Jurkat, Clone E6-1 (cell line): ENCODE measurements around the gene RXRA.
"Not testable (repeated sequence)": the region's sequence is repeated elsewhere in the genome, so short reads cannot be mapped to it uniquely, and the experiment has no call there.

ENCODE experiments used
- DNase-seq: peaks from one replicate; pipeline ENCODE4 v3.0.0-alpha.2; 2011; ENCODE audit warnings: low read depth, low spot score
- H3K4me3 ChIP-seq: 2 replicates; pipeline ENCODE4 v1.5.1; 2011; ENCODE audit warnings: mild to moderate bottlenecking, low read length, control low read depth, moderate library complexity

The RXRA gene

DNA sequence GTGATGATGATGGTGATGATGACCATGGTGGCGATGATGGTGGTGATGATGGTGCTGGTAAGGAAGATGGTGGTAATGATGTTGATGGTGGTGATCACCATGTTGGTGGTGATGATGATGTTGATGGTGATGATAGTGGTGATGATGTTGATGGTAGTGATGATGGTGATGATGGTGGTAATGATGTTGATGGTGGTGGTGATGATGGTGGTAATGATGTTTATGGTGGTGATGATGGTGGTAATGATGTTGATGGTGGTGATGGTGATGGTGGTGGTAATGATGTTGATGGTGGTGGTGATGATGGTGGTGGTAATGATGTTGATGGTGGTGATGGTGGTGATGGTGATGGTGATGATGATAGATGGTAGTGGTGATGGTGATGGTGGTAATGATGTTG, 20.7 kb upstream of the RXRA start:
- no peak for DNase-seq
- H3K4me3 ChIP-seq, result no peak overlapping the region

DNA sequence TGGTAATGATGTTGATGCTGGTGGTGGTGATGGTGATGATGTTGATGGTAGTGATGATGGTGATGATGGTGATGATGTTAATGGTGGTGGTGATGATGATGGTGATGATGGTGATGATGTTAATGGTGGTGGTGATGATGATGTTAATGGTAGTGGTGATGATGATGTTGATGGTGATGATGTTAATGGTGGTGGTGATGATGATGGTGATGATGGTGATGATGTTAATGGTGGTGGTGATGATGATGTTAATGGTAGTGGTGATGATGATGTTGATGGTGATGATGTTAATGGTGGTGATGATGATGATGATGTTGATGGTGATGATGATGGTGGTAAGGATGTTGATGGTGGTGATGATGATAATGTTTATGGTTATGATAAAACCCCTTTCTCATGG, 20.2 kb upstream of the RXRA start:
- not testable (repeated sequence) for DNase-seq

DNA sequence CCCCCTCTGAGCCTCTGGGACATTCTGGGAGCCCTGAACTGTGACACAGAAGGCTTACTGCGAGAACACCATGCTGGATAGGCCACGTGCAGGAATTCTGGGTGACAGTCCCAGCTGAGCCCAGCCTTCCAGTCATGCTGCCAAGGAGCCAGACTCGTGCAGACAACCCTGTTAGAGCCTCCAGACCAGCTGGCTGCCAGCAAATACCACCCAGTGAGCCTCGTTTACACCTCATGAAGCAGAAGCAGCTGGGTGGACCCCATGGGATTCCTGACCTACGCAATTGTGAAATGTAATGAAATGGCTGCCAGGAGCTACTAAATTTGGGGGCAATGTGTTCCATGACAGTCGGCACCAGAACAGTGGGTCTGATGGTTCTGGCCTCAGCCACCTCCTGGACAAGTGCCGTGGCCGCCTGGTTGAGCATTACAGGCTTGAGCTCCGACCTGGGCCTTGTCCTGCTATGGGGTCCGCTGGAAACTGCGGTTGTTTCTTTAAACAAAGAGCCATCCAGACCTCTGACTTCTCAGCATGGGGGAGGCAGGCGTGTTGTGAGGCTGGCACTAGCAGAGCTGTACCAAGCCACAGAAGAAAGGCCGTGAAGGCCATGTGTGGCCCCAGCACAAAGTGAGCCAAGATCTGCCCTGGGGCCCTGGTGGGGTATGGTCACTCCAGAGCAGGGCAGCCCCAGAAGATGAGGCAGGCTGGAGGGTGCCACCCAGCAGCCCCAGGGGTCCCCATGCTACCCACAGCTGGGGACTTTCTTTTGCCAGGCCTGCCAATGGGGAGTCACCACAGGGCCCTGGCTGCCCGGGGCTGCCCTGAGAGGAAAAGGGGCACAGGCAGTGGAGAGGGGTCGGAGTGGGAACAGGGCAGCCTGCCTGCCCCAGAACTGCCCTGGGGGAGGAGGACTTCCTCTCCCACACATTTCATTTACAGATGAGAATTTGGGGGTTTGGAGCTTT, 19.3 kb upstream of the RXRA start:
- DNase-seq, result no peak
- H3K4me3 ChIP-seq, result no peak overlapping the region

More for the DNA sequence above, 20.2 kb upstream of the RXRA start:
- H3K4me3 ChIP-seq, result not testable (repeated sequence)

DNA sequence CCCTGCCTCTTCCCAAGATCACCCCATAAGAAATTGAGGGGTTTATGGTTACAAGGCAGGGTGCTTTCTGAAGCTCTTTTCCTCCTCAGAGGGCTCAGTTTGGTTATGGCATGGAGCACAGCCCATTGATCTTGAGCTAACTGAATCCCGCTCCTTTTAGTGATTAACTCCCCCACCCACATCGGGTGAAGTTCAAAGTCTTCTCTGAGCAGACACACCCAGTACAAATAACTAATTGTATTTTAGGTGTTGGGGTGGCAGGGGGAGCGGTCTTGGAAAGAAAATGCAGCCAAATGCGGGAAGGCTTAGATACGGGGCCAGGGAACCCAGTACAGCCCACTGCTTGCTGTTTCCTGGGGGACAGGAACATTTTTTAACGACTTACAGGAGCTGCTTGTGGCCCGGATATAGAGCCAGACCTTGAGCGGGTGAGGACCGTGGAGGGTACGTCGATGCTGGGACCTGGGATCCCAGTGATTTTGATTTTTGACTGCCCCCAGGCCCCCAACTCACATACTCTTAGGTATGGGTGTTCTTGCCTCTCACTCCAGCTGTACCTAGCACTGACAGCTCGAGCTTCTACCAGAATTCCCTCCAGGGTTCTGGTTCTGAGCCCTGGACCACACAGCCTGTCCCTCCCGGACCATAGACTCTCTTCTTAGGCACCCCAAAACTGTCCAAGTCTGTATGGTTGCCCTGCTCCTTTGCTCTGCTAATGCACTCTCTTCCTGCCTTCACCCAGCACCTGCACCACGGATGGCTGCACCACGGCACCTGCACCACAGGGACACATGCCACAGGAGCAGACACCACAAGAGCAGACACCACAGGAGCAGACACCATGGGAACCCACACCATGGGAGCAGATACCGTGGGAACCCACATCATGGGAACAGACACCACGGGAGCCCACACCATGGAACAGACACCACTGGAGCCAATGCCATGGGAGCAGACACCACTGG, 18.3 kb upstream of the RXRA start:
- H3K4me3 ChIP-seq, result no peak overlapping the region
- no peak for DNase-seq

DNA sequence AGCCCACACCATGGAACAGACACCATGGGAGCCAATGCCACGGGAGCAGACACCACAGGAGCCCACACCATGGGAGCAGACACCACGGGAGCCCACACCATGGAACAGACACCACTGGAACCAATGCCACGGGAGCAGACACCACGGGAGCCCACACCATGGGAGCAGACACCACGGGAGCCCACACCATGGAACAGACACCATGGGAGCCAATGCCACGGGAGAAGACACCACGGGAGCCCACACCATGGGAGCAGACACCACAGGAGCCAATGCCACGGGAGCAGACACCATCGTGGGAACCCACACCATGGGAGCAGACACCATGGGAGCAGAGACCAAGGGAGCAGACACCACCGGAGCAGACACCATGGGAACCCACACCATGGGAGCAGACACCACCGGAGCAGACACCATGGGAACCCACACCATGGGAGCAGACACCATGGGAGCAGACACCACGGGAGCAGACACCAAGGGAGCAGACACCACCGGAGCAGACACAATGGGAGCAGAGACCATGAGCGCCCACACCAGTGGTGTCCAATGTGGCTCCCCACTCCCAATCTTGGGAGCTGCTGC, 17.5 kb upstream of the RXRA start:
- H3K4me3 ChIP-seq, DNase-seq: not testable (repeated sequence)

DNA sequence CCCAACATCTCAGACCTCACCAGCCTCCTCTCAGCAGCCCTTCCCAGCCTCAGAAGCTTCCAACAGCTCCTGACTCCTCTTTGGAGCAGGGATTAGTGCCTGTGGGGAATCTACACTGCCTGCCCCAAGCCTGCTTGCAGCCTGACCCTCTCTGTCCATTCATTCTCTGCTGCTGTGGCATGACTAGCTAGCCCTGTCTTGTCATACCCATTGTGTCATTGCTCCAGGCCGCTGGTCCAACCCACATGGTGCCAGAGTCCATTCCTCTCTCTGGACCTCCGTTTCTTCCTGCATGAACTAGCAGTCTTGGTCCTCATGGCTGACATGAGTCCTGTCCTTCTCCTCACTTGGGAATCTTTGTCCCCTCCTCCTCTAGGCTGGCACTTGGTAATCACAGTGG, 12.8 kb upstream of the RXRA start:
- DNase-seq, result no peak
- no peak overlapping the region for H3K4me3 ChIP-seq

DNA sequence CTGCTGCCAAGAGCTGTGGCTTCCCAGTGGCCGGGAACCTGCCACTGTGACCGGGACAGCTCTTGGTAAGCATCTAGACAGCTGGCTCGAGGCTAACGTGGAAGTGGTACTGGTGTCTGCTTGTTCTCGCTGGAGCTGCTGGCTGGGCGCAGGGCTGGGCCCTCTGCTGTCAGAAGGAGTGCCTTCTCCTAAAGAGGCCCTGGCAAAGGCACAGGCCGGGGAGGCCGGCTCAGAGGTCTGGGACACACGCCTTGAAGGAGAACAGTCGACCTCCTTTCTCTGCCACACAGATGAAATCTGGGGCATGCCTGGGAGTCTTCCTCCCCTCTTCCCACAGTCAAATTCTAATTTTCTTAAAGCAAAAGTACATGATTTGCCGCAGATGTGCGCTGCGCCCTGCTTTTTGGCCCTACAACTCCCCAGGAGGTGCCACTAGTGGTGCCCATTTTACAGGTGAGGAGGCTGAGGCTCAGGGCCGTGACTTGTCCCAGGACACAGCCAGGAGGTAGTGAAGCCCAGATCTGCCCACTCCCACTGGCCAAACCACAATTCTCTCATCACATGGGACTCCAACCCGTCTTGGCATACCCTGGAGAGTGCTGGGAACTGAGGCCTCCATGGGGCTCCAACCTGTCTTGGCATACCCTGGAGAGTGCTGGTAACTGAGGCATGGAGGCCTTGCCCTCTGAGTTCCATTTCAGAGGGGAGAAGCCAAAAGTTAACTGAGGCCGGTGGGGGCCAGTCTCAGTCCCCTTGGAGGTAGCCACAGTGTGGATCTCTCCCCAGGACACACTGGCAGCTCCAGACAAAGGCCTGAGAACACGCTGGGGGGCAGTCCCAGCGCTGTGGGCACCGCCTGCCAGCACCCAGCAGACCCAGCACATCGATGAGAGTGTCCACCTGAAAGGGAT, 12.0 kb upstream of the RXRA start:
- H3K4me3 ChIP-seq, result no peak overlapping the region
- DNase-seq, result no peak

DNA sequence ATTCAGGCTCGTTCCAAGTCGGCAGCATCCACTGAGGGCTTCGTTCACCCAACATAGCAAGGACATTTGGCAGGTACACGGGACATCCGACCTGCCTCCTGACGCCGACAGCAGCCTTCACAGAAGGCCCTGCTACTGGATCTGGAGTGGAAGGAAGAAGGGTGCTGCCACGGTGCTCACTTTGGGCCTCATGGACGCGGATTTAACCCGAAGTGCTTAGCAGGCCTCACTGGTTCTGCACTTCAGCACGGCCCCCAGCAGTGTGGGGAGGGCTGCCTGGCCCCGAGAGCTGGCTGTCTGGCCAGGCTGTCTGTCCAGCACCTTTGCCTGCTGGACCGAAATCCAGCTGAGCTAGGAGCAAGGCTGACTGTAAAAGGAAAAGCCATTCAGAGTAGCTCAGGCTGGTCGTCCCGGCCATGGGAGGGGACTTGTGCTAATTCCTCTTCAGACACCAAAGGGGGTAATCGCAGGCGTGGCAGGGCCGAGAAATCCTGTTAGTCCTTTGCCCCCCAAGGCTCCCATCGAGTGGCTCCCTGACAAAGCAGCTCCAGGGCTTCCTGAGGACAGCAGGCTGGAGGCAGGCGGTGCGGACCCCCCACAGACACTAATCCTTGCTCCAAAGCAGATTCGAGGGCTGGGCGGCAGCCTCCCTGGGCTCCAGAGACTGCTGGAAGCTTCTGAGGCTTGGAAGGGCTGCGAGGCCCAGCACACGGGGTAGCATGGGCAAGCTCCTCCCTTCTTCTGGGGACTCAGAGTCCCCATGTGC, 11.1 kb upstream of the RXRA start:
- no peak for DNase-seq
- H3K4me3 ChIP-seq, result no peak overlapping the region

DNA sequence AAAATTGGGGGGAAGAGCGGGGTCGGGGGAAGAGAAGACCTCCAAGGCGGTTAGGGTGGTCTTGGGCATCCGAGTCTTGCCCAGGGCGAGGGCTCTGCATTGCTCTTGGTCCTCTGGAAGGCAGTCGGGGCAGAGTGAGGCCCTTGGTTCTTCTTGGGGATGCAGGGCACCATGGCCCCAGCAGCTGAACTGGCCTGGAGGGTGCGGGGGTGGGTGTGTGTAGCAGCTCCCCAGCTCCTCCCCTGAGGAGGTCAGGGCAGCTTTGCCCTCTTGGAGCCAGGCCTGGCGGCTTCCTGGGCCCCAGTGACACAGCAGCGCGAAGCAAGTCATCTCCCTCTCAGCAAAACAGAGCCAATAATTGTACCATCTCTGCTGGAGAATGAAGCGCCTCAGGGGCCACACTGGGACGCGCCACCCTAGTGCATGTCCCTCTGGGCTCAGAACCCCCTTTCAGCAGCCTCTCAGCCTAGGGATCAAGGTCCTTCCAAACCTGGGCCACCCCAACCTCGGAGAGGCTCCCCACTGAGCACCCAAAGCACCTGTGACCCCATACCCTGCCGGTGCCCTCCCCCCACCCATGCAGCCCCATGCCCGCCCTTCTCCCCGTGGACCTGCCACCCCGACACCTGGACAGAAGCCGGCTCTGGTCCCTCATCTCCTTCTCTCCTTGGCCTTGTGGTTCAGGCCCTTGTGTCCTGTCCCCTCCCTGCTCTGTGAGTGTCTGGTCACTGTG, 10.4 kb upstream of the RXRA start:
- no peak for DNase-seq
- no peak overlapping the region for H3K4me3 ChIP-seq

DNA sequence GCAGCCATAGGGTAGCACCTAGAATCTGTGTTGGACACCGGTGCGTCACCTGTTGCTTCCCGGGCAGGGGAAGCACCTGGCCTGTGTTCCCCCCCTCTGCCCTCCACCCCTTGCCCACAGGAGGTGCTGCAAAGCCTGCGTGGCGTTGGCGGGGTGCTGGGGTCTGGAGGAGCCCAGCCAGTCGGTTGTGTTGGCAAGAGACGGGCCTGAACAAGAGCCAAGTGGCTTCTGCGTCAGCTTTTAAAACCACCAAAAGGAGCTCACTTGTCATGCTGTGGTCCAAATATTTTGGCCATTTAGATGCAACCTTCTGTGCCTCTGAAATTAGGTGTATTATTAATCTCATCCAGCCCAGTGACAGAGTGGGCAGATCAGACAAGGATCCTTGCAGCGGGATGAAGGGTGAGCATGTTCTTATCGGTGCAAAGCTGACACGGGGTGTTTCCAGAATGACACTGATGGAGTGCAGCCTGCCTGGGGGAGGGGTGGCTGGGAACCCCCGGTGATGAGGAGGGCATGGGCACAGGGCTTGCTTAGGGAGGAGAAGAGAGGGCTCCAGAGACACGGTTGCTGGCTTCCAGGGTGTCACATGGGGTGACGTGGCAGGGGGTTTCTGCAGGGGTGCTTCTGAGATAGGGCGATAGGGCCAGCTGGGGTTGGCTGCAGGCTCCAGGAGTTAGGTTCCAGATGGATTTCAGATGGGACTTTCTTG, 9.7 kb upstream of the RXRA start:
- DNase-seq, result no peak

DNA sequence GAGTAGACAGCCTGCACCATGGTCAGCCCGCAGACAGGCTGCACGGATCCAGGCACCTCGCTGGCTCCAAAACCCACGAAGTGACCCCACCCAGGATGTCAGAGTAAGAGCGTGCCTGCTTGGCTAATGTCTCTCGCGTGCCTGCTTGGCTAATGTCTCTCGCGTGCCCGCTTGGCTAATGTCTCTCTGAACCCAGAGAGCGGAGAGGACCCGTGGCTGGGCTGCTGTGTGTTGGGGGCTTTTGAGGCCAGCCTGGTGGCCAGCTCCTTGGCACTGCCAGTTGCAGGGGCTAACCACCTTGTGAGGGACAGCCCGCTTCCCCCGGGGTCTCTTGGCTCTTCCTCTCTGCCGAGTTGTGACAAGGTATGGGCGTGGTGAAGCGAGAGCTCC, 8.9 kb upstream of the RXRA start:
- no peak for DNase-seq
- no peak overlapping the region for H3K4me3 ChIP-seq

More for the DNA sequence above, 9.7 kb upstream of the RXRA start:
- no peak overlapping the region for H3K4me3 ChIP-seq

DNA sequence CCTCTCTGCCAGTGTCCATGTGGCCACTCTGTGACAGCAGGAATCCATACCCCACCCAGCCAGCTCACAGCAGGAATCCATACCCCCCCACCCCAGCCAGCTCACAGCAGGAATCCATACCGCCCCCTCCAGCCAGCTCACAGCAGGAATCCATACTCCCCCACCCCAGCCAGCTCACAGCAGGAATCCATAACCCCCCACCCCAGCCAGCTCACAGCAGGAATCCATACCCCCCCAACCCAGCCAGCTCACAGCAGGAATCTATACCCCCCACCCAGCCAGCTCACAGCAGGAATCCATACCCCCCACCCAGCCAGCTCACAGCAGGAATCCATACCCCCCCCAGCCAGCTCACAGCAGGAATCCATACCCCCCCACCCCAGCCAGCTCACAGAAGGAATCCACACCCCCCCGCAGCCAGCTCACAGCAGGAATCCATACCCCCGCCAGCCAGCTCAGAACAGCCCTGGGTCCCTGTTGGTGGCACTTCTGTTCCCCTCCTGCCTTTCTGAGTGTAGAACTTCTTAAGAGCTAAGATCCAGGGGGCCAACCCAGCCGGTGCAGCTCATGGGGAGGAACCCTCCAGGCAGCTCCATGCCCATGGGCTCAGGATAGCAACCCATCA, 8.4 kb upstream of the RXRA start:
- no peak overlapping the region for H3K4me3 ChIP-seq
- no peak for DNase-seq

DNA sequence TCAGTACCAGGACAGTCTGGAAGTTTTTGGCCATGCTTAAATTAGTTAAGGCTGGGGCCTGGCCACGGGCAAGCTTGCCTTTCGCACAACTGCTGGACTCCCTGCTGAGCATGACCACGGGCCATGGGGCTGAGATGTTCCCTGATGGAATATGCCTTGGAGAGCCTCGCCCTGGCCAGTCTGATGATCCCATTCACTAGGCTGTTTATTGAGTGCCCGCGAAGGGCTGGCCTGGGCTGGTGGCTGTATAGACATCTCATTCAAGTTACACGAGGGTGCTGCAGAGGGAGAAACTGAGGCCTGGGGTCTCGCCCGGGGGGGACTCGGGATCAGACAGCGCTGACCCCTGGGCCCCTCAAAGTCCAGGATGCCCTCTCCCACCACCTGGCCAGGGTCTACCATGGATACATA, 7.8 kb upstream of the RXRA start:
- no peak for DNase-seq
- H3K4me3 ChIP-seq, result no peak overlapping the region

DNA sequence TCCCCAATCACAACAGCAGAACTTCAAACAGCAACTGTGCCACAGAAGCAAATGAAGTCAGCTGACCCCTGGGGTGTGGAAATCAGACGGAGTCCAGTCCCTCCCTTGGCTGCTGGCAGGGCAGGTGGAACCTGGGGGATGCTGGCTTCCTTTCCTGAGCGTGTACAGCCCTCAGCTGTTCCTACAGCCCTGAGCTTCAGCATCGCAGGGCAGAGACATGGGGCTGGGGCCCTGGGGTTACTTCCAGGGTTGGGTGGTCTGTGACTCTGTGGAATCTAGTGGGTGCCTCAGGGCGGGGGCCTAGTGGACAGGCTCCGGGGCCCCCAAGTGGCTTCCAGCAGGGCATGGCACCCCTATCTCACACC, 7.3 kb upstream of the RXRA start:
- DNase-seq, result no peak
- H3K4me3 ChIP-seq, result no peak overlapping the region

DNA sequence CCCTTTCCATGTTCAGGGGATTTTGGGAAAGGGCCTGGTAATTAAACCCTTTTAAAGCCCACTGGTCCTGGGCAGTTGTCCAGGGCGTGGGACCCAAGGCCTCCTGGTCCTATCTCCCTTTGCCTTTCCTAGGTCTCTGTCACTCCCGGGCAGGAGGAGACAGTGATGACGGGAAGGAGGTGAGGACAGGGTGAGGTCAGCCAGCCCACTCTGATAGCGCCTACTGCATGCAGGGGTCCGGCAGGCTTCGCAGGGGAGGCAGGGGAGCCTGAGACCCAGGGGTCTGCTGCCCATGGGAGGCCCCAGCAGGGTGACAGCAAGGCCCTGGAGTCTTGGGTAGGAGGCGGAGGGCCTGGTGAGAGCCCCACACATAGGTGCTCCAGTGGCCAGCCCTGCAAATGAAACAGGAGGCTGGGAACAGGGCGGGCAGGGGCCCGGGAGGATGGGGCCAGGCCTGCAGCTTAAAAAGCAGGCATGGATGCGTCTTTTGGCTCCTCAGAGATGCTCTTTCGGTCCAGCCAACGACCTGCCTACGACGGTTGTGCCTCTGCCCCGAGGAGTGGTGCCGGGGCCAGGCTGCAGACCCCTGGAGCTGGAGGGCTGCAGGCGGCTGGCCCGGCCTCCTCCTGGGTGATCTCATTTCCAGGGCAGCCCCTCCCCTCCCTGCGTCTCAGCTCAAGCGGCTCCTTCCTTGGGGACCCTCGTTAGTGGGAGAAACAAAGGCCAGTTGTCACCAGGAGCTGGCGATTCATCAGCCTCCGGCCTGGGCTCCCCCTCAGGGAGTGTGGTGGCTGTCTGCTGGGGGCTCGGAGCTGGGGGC, 6.7 kb upstream of the RXRA start:
- no peak overlapping the region for H3K4me3 ChIP-seq
- no peak for DNase-seq
